Ascending aorta (tissue), 2 donors: ENCODE data around the gene MINDY4. TPM values are rescaled to one million over a fixed set of nuclear protein-coding genes. Genes with fewer than 3 reads are reported as not detected.

Experiments
- DNase-seq, 2 donors: peaks; one replicate each; pipeline ENCODE4 v3.0.0-alpha.2; 2019; ENCODE audit warnings: low spot score in 2 of 2
- H3K27ac ChIP-seq, 2 donors: fragments of 200-600 bp; sonication (generic); one replicate each; pipeline ENCODE4 v1.5.1; 2016 to 2017; ENCODE audit warnings: mild to moderate bottlenecking in 1 of 2
- H3K27me3 ChIP-seq: fragments of 200-600 bp; sonication (generic); one replicate; pipeline ENCODE4 v1.5.1; 2017
- H3K36me3 ChIP-seq, 2 donors: fragments of 200-600 bp; sonication (generic); one replicate each; pipeline ENCODE4 v1.5.1; 2016
- H3K4me1 ChIP-seq, 2 donors: fragments of 200-600 bp; sonication (generic); one replicate each; pipeline ENCODE4 v1.5.1; 2016 to 2017; ENCODE audit warnings: mild to moderate bottlenecking in 1 of 2
- H3K4me3 ChIP-seq, 2 donors: fragments of 200-600 bp; sonication (generic); one replicate each; pipeline ENCODE4 v1.5.1; 2016 to 2017; ENCODE audit warnings: mild to moderate bottlenecking in 1 of 2
- H3K9me3 ChIP-seq, 2 donors: fragments of 200-600 bp; sonication (generic); one replicate each; pipeline ENCODE4 v1.5.1; 2016
- intact Hi-C: fragments of 100-400 bp; cut with DNase I; formaldehyde crosslinking; loops from one replicate; pipeline ENCODE4 v1.15.1; 2023
- total RNA-seq: library from RNA; depleted of rRNA; stranded (reverse); fragments of >200 nt; gene quantifications from one replicate; pipeline ENCODE4 v1.1.0, GENCODE V29; 2016
- TF ChIP-seq, protein P1 (sequence below), 3 experiments: fragments of 200-600 bp in 2 of 3; fragments of 450-650 bp in 1 of 3; sonication (generic) in 2 of 3; IDR thresholded peaks; one replicate each; pipeline ENCODE4 v1.5.1; 2016 to 2019; ENCODE audit warnings: antibody characterized with exemption in 3 of 3, mild to moderate bottlenecking in 1 of 3, moderate library complexity in 1 of 3

MINDY4 gene
- total RNA-seq, 1 donor from 2014 or later, result 6.0 TPM

DNA sequence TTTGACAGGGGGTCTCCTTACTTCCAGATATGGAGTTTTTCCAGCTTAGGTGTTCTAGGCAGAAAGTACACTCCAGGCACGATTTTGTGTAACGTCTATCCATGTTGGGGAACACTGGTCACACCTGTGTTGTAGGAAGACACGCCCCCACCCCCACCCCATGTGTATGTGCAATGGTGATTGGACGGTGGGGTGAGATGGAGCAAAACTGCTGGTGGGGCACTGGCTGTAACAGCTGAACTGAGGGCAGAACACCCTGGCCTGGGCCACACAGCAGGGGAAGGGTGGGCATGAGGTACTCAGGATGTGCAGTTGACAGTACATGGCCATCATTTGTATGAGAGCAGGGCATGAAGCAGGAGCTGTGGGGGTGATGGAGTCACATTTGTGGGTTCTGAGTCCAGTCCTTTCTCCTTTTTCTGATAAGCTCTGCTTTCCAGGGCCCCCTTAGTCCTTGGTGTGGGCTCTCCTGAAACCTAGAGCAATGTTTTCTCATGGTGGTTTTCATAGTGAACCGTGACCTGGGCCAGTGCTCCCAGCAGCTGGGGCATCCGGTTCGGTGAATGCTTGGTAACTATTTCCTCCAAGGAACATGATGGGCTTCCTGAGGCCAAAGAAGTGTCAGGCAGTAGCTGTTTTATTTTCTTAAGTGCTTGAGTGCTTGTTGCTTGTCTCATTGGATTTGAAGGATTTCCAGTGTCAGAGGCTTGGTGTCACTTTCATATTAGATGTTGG, 77.1 kb downstream of the MINDY4 start:
- DNase-seq, result no peak
- Histone ChIP-seq H3K27me3 (no peaks in the 10 kb centered on the region), H3K36me3 (no peaks in the 10 kb centered on the region), H3K9me3 (no peaks in the 10 kb centered on the region), H3K4me1 (peaks cover 34 to 65% of the 10 kb centered on the region in 2 donors), H3K27ac (peak overlapping the region; percentile 98), H3K4me3 (no peak overlapping the region)
- intact Hi-C loops, result no loop called here
- TF ChIP-seq, protein P1, sequence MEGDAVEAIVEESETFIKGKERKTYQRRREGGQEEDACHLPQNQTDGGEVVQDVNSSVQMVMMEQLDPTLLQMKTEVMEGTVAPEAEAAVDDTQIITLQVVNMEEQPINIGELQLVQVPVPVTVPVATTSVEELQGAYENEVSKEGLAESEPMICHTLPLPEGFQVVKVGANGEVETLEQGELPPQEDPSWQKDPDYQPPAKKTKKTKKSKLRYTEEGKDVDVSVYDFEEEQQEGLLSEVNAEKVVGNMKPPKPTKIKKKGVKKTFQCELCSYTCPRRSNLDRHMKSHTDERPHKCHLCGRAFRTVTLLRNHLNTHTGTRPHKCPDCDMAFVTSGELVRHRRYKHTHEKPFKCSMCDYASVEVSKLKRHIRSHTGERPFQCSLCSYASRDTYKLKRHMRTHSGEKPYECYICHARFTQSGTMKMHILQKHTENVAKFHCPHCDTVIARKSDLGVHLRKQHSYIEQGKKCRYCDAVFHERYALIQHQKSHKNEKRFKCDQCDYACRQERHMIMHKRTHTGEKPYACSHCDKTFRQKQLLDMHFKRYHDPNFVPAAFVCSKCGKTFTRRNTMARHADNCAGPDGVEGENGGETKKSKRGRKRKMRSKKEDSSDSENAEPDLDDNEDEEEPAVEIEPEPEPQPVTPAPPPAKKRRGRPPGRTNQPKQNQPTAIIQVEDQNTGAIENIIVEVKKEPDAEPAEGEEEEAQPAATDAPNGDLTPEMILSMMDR (IDR thresholded peaks at IDR 0.05), result no peak

DNA sequence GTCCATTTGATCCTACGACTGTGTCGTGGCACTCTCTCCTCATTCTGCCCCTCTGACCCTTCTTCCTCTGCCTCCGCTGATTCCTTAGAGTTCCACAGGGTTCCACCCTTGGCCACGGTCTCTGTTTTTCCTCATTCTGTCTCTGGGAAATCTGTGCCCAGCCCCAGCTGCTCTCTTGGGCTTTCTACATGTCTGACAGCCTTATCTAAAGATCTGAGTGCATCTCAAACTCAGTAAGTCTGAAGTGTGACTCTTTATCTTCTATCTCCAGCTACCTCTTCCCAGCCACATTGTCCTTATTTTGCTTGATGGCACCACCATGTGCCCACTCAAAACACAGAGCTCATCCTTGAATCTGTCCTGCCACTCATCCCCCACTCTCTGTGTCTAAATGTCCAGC, 78.3 kb downstream of the MINDY4 start:
- DNase-seq, result no peak
- TF ChIP-seq, protein P1 (IDR thresholded peaks at IDR 0.05), result no peak
- intact Hi-C loops, result no loop called here
- Histone ChIP-seq H3K36me3 (no peaks in the 10 kb centered on the region), H3K4me3 (no peak overlapping the region), H3K27ac (peak overlapping the region; percentile 98), H3K27me3 (no peaks in the 10 kb centered on the region), H3K4me1 (peaks cover 23 to 65% of the 10 kb centered on the region in 2 donors), H3K9me3 (no peaks in the 10 kb centered on the region)

DNA sequence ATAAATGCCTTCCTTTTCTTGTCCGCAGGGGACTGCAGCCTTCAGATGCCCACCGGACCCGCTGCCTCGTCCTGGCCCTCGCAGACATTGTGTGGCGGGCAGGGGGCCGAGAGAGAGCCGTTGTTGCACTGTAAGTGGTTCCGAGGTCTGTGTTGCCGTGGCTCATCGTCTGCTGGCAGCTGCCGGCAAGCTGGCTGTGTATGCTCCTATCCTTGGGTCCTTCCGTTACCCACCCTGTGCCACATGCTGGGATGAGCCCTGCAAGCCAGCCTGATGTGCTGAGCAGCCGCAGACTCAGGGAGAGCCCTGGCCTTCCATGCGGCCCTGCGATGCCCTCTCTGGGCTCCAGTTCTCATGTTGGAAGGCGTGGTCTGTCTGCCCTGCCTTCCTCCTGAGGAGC, 79.2 kb downstream of the MINDY4 start:
- Histone ChIP-seq H3K36me3 (no peaks in the 10 kb centered on the region), H3K27ac (peak overlapping the region; percentile 98), H3K4me3 (no peak overlapping the region), H3K4me1 (peaks cover 20 to 64% of the 10 kb centered on the region in 2 donors), H3K9me3 (no peaks in the 10 kb centered on the region), H3K27me3 (no peaks in the 10 kb centered on the region)
- TF ChIP-seq, protein P1 (IDR thresholded peaks at IDR 0.05), result no peak
- intact Hi-C loops, result loop anchor here (2.0 kb wide), 1 partner anchor 34 kb away; no protein-coding TSS in a partner anchor
- no peak for DNase-seq

DNA sequence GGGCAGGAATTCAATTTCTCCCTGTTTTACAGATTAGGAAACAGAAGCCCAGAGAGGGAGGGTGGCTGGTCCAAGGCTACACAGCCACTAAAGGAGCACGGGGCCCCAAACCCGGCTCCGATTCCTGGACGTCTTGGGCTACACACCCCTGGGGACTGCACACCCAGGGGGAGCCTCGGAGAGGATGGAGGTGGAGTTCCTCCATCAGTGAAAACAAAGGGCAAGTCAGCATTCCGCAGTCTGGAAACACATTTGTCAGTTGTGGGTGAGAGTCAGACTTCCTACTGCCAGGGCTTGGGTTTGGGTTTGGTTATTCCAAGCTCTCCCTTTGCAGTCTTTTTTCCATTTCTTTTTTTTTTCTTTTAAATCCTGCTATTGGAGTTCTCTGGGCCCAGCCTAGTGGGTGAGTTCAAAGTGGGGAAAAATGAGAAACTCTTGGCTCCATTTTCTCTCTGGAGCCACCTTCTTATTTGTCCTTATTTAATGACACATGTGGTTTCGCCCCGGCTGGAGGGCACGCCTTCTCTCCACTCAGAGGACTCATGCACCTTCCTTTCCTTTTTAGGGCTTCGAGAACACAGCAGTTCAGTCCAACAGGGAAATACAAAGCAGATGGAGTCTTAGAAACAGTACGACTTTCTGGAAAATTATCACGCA, 80.6 kb downstream of the MINDY4 start:
- TF ChIP-seq, protein P1 (IDR thresholded peaks at IDR 0.05), result no peak
- H3K9me3 ChIP-seq, result no peaks in the 10 kb centered on the region
- no peaks in the 10 kb centered on the region for H3K36me3 ChIP-seq
- H3K27me3 ChIP-seq, result no peaks in the 10 kb centered on the region
- intact Hi-C loops, result loop anchor here (1.0 to 2.0 kb wide), 3 partner anchors 35 to 59 kb away; partner anchors contain the start of gene AQP1
- peaks cover 15 to 57% of the 10 kb centered on the region in 2 donors for H3K4me1 ChIP-seq
- H3K27ac ChIP-seq, result peak overlapping the region; percentile 98
- DNase-seq, result peak; percentile 64 to 93
- peak overlapping the region; percentile 7 to 46 for H3K4me3 ChIP-seq

DNA sequence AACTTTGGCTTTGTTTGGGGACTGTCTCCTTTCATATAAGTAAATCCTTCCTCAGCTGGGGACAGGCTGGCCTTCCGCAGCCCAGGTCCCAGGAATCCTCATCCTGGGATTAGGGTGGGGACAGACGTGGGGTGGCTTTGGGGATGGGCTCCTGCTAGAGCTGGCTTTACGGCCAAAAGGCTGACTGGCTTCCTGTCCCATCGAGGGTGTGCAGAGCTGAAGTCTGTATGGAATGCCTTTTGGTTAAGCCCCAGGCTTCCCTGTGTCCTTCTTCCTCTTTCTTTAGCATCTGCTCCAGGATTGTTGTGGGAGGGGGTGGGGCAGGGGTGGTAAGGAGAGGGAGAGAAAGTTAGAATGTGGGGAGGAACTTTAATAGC, 81.1 kb downstream of the MINDY4 start:
- intact Hi-C loops, result loop anchor here (2.0 kb wide), 1 partner anchor 59 kb away; the partner anchor contains the start of gene AQP1
- Histone ChIP-seq H3K4me3 (peak overlapping the region in 1 of 2 donors; percentile 46), H3K4me1 (peaks cover 15 to 57% of the 10 kb centered on the region in 2 donors), H3K27ac (peak overlapping the region; percentile 98), H3K36me3 (no peaks in the 10 kb centered on the region), H3K27me3 (no peaks in the 10 kb centered on the region), H3K9me3 (no peaks in the 10 kb centered on the region)
- peak in 1 of 2 donors; percentile 76 for DNase-seq
- TF ChIP-seq, protein P1 (IDR thresholded peaks at IDR 0.05), result no peak
